ENCODE results near the gene RAD52.

DNA sequence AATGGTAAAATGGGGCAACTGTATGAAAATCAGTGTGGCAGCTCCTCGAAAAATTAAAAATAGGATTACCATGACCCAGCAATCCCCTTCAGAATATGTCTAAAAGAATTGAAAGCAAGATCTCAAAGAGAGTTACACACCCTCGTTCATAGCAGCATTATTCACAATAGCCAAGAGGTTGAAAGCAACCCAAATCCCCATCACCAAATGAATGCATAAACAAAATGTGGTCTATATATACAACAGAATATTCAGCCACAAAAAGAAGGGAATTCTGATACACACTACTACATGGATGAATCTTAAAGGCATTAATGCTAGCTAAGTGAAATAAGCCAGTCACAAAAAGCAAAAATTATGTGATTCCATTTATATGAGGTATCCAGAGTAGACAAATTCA lies 27.2 kb downstream of the RAD52 start:
- TF ChIP-seq POLR2AphosphoS5 (IDR thresholded peaks at IDR 0.05; ENCODE audit: borderline replicate concordance, low read depth, low read length) (no peak), EZH2 (IDR thresholded peaks at IDR 0.05) (no peak)
